ENCODE measurements around the gene IDH3G. TPM values are rescaled to one million over a fixed set of nuclear protein-coding genes. Genes with fewer than 3 reads are reported as not detected.

Gene IDH3G
- total and polyA plus RNA-seq, 8 donors = 31.0 to 186 (median 54.2) TPM

GRCh38 chrX:153813161-153813560 is 19.0 kb upstream of the IDH3G start:
- DNase-seq = no peak
- Histone ChIP-seq H3K27me3 (peaks cover 0 to 10% (median 0%) of the 10 kb centered on the region in 3 donors), H3K4me3 (no peak overlapping the region), H3K9me3 (peaks cover 0 to 13% (median 3%) of the 10 kb centered on the region in 4 donors), H3K4me1 (no peaks in the 10 kb centered on the region), H3K36me3 (no peaks in the 10 kb centered on the region), H3K27ac (no peak overlapping the region)
- intact Hi-C loops (cut with DNase I; ENCODE audit: low total_unique reads) = no loop called here
- TF ChIP-seq POLR2AphosphoS5 (IDR thresholded peaks at IDR 0.05) = no peak
- TF ChIP-seq POLR2A (IDR thresholded peaks at IDR 0.05) = no peak
- TF ChIP-seq CTCF (IDR thresholded peaks at IDR 0.05) = no peak
- TF ChIP-seq EP300 (IDR thresholded peaks at IDR 0.05) = no peak
- 87 to 94% (median 91%) methylated on average over 5 of the region's 5 CpGs for WGBS, 5 donors

GRCh38 chrX:153812220-153812619 is 18.0 kb upstream of the IDH3G start:
- peaks cover 0 to 10% (median 0%) of the 10 kb centered on the region in 3 donors for H3K27me3 ChIP-seq
- no peak overlapping the region for H3K4me3 ChIP-seq
- 26 to 62% (median 46%) methylated on average over 11 to 14 of the region's 14 CpGs for WGBS, 5 donors
- no peaks in the 10 kb centered on the region for H3K4me1 ChIP-seq
- DNase-seq = no peak
- no peaks in the 10 kb centered on the region for H3K36me3 ChIP-seq
- no peak overlapping the region for H3K27ac ChIP-seq
- TF ChIP-seq EP300 (IDR thresholded peaks at IDR 0.05) = no peak
- no peak for TF ChIP-seq POLR2AphosphoS5 (IDR thresholded peaks at IDR 0.05)
- TF ChIP-seq POLR2A (IDR thresholded peaks at IDR 0.05) = no peak
- TF ChIP-seq CTCF (IDR thresholded peaks at IDR 0.05) = no peak
- H3K9me3 ChIP-seq = peaks cover 0 to 13% (median 3%) of the 10 kb centered on the region in 4 donors
- intact Hi-C loops (cut with DNase I; ENCODE audit: low total_unique reads) = no loop called here

- Histone ChIP-seq H3K36me3 (peaks cover 0 to 5% (median 0%) of the 10 kb centered on the region in 4 donors), H3K27me3 (peaks cover 0 to 5% (median 0%) of the 10 kb centered on the region in 3 donors), H3K9me3 (peaks cover 0 to 13% (median 3%) of the 10 kb centered on the region in 4 donors), H3K27ac (no peak overlapping the region), H3K4me3 (no peak overlapping the region), H3K4me1 (no peaks in the 10 kb centered on the region)
- no peak for DNase-seq
- intact Hi-C loops (cut with DNase I; ENCODE audit: low total_unique reads) = no loop called here
- TF ChIP-seq EP300 (IDR thresholded peaks at IDR 0.05) = no peak
- TF ChIP-seq POLR2A (IDR thresholded peaks at IDR 0.05) = no peak
- TF ChIP-seq POLR2AphosphoS5 (IDR thresholded peaks at IDR 0.05) = no peak
- no peak for TF ChIP-seq CTCF (IDR thresholded peaks at IDR 0.05)
- 86 to 92% (median 87%) methylated on average over 5 to 19 of the region's 19 CpGs for WGBS, 5 donors
These were observed 13.8 kb upstream of the IDH3G start for GRCh38 chrX:153807976-153808375.

GRCh38 chrX:153806999-153807575 is 12.9 kb upstream of the IDH3G start:
- Histone ChIP-seq H3K27me3 (no peaks in the 10 kb centered on the region), H3K27ac (no peak overlapping the region), H3K36me3 (peaks cover 0 to 5% (median 0%) of the 10 kb centered on the region in 4 donors), H3K4me3 (no peak overlapping the region), H3K4me1 (no peaks in the 10 kb centered on the region), H3K9me3 (peaks cover 0 to 9% (median 0%) of the 10 kb centered on the region in 4 donors)
- TF ChIP-seq EP300 (IDR thresholded peaks at IDR 0.05) (no peak), POLR2A (IDR thresholded peaks at IDR 0.05) (no peak), CTCF (IDR thresholded peaks at IDR 0.05) (no peak), POLR2AphosphoS5 (IDR thresholded peaks at IDR 0.05) (no peak)
- DNase-seq = no peak
- intact Hi-C loops (cut with DNase I; ENCODE audit: low total_unique reads) = no loop called here
- 81 to 91% (median 85%) methylated on average over 7 to 28 of the region's 28 CpGs for WGBS, 5 donors
